Measurements from ENCODE around the gene NPHS1.

The NPHS1 gene

GRCh38 chr19:35832054-35832453 is 20.2 kb downstream of the NPHS1 start:
- Histone ChIP-seq H3K9me3 (ENCODE audit: control insufficient read depth in 2 of 2, low read length in 2 of 2) (peaks cover 0 to 4% of the 10 kb centered on the region in 2 donors), H3K9ac (ENCODE audit: low read length in 2 of 2) (no peak overlapping the region), H3K27me3 (ENCODE audit: control insufficient read depth in 1 of 2, insufficient read depth in 2 of 2, low read length in 2 of 2) (peaks cover 7 to 21% of the 10 kb centered on the region in 2 donors), H3K27ac (ENCODE audit: low read length) (no peak overlapping the region), H3K4me3 (ENCODE audit: low read length in 2 of 2) (no peak overlapping the region), H3K4me1 (ENCODE audit: control insufficient read depth, insufficient read depth, low read length) (no peaks in the 10 kb centered on the region), H3K36me3 (ENCODE audit: control insufficient read depth in 2 of 2, insufficient read depth in 2 of 2, low read length in 2 of 2) (no peaks in the 10 kb centered on the region)

- Histone ChIP-seq H3K27ac (ENCODE audit: low read length) (no peak overlapping the region), H3K4me3 (ENCODE audit: low read length in 2 of 2) (no peak overlapping the region), H3K9me3 (ENCODE audit: control insufficient read depth in 2 of 2, low read length in 2 of 2) (peaks cover 0 to 4% of the 10 kb centered on the region in 2 donors), H3K4me1 (ENCODE audit: control insufficient read depth, insufficient read depth, low read length) (no peaks in the 10 kb centered on the region), H3K27me3 (ENCODE audit: control insufficient read depth in 1 of 2, insufficient read depth in 2 of 2, low read length in 2 of 2) (peaks cover 9 to 21% of the 10 kb centered on the region in 2 donors), H3K36me3 (ENCODE audit: control insufficient read depth in 2 of 2, insufficient read depth in 2 of 2, low read length in 2 of 2) (no peaks in the 10 kb centered on the region), H3K9ac (ENCODE audit: low read length in 2 of 2) (no peak overlapping the region)
Observed at GRCh38 chr19:35830986-35831385, 21.3 kb downstream of the NPHS1 start.

GRCh38 chr19:35828692-35829301 is 23.5 kb downstream of the NPHS1 start:
- H3K4me1 ChIP-seq (ENCODE audit: control insufficient read depth, insufficient read depth, low read length) = no peaks in the 10 kb centered on the region
- H3K4me3 ChIP-seq (ENCODE audit: low read length in 2 of 2) = no peak overlapping the region
- H3K36me3 ChIP-seq (ENCODE audit: control insufficient read depth in 2 of 2, insufficient read depth in 2 of 2, low read length in 2 of 2) = no peaks in the 10 kb centered on the region
- H3K27me3 ChIP-seq (ENCODE audit: control insufficient read depth in 1 of 2, insufficient read depth in 2 of 2, low read length in 2 of 2) = peaks cover 9 to 14% of the 10 kb centered on the region in 2 donors
- peaks cover 0 to 4% of the 10 kb centered on the region in 2 donors for H3K9me3 ChIP-seq (ENCODE audit: control insufficient read depth in 2 of 2, low read length in 2 of 2)
- H3K9ac ChIP-seq (ENCODE audit: low read length in 2 of 2) = no peak overlapping the region
- H3K27ac ChIP-seq (ENCODE audit: low read length) = no peak overlapping the region

DNA sequence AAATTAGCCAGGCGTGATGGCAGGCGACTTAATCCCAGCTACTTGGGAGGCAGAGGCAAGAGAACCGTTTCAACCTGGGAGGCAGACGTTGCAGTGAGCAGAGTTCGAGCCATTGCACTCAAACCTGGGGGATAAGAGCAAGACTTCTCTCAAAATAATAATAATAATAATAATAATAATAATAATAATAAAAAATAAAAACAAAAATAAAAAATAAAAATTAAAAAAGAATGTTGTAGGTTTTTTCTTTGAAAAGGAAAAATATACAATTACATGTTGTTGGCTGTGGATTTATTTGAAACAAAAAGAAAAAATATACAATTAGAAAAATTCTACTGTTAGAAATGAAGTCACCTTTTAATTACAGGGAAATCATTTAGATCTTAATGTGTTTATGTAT is 28.2 kb downstream of the NPHS1 start:
- H3K9me3 ChIP-seq (ENCODE audit: control insufficient read depth in 2 of 2, low read length in 2 of 2) = no peaks in the 10 kb centered on the region
- H3K4me3 ChIP-seq (ENCODE audit: low read length in 2 of 2) = no peak overlapping the region
- H3K4me1 ChIP-seq (ENCODE audit: control insufficient read depth, insufficient read depth, low read length) = no peaks in the 10 kb centered on the region
- no peak overlapping the region for H3K9ac ChIP-seq (ENCODE audit: low read length in 2 of 2)
- peaks cover 0 to 9% of the 10 kb centered on the region in 2 donors for H3K27me3 ChIP-seq (ENCODE audit: control insufficient read depth in 1 of 2, insufficient read depth in 2 of 2, low read length in 2 of 2)
- no peaks in the 10 kb centered on the region for H3K36me3 ChIP-seq (ENCODE audit: control insufficient read depth in 2 of 2, insufficient read depth in 2 of 2, low read length in 2 of 2)
- H3K27ac ChIP-seq (ENCODE audit: low read length) = no peak overlapping the region

DNA sequence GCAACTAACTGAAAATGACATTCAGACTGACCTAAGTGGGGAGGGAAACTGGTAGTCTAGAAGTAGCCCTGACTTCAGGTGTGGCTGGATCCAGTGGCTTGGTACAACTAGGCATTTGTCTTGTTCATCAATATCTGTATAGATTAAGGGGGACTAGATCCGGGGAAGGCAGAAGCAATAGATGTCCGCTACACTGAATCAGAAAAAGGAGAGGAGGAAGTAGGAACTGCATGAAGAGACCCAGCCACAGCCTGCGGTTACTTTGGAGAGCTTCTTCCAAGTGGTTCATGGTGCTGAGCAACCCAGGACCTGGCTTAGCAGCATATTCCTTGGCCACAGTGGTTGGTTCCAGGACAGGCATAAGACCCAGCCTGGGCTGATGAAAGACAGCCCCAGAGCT is 29.7 kb downstream of the NPHS1 start:
- H3K4me3 ChIP-seq (ENCODE audit: low read length in 2 of 2) = no peak overlapping the region
- no peaks in the 10 kb centered on the region for H3K9me3 ChIP-seq (ENCODE audit: control insufficient read depth in 2 of 2, low read length in 2 of 2)
- no peak overlapping the region for H3K27ac ChIP-seq (ENCODE audit: low read length)
- H3K36me3 ChIP-seq (ENCODE audit: control insufficient read depth in 2 of 2, insufficient read depth in 2 of 2, low read length in 2 of 2) = no peaks in the 10 kb centered on the region
- no peaks in the 10 kb centered on the region for H3K4me1 ChIP-seq (ENCODE audit: control insufficient read depth, insufficient read depth, low read length)
- peaks cover 2 to 10% of the 10 kb centered on the region in 2 donors for H3K27me3 ChIP-seq (ENCODE audit: control insufficient read depth in 1 of 2, insufficient read depth in 2 of 2, low read length in 2 of 2)
- H3K9ac ChIP-seq (ENCODE audit: low read length in 2 of 2) = no peak overlapping the region

- no peak overlapping the region for H3K9ac ChIP-seq (ENCODE audit: low read length in 2 of 2)
- peaks cover 2 to 11% of the 10 kb centered on the region in 2 donors for H3K27me3 ChIP-seq (ENCODE audit: control insufficient read depth in 1 of 2, insufficient read depth in 2 of 2, low read length in 2 of 2)
- no peaks in the 10 kb centered on the region for H3K4me1 ChIP-seq (ENCODE audit: control insufficient read depth, insufficient read depth, low read length)
- no peaks in the 10 kb centered on the region for H3K36me3 ChIP-seq (ENCODE audit: control insufficient read depth in 2 of 2, insufficient read depth in 2 of 2, low read length in 2 of 2)
- H3K4me3 ChIP-seq (ENCODE audit: low read length in 2 of 2) = no peak overlapping the region
- H3K27ac ChIP-seq (ENCODE audit: low read length) = no peak overlapping the region
- no peaks in the 10 kb centered on the region for H3K9me3 ChIP-seq (ENCODE audit: control insufficient read depth in 2 of 2, low read length in 2 of 2)
Observed at GRCh38 chr19:35818445-35818844, 33.9 kb downstream of the NPHS1 start.

DNA sequence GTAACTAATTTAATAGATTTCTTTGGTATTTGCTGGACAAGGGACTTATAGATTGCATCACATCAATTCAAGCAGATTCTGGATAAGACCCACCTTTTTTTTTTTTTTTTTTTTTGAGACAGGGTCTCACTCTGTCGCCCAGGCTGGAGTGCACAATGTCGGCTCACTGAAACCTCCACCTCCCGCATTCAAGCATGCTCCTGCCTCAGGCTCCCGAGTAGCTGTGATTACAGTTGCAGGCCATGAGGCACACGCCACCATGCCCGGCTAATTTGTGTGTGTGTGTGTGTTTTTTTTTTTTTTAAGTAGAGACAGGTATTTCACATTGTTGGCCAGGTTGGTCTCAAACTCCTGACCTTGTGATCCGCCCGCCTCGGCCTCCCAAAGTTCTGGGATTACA is 35.5 kb downstream of the NPHS1 start:
- peaks cover 2 to 9% of the 10 kb centered on the region in 2 donors for H3K27me3 ChIP-seq (ENCODE audit: control insufficient read depth in 1 of 2, insufficient read depth in 2 of 2, low read length in 2 of 2)
- H3K9ac ChIP-seq (ENCODE audit: low read length in 2 of 2) = no peak overlapping the region
- no peak overlapping the region for H3K27ac ChIP-seq (ENCODE audit: low read length)
- H3K36me3 ChIP-seq (ENCODE audit: control insufficient read depth in 2 of 2, insufficient read depth in 2 of 2, low read length in 2 of 2) = no peaks in the 10 kb centered on the region
- no peaks in the 10 kb centered on the region for H3K4me1 ChIP-seq (ENCODE audit: control insufficient read depth, insufficient read depth, low read length)
- H3K4me3 ChIP-seq (ENCODE audit: low read length in 2 of 2) = no peak overlapping the region
- no peaks in the 10 kb centered on the region for H3K9me3 ChIP-seq (ENCODE audit: control insufficient read depth in 2 of 2, low read length in 2 of 2)

DNA sequence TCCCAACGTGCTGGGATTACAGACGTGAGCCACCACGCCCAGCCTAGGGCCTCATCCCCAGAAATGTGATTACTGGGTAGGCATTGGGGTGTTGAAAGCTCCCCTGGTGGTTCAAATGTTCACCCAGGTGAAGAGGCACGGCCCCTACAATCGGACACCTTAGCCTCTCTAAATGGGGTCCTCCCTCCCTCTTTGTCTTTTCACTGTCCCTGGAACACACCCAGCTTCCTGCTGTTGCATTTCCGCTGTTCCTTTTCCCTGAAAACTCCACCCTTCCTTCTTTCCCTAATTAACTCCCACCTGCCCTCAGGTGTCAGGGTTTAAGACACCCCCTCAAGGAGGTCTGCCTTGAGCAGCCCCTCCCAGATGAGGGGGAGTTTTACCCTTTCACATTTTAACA is 36.0 kb downstream of the NPHS1 start:
- no peaks in the 10 kb centered on the region for H3K9me3 ChIP-seq (ENCODE audit: control insufficient read depth in 2 of 2, low read length in 2 of 2)
- no peak overlapping the region for H3K4me3 ChIP-seq (ENCODE audit: low read length in 2 of 2)
- H3K4me1 ChIP-seq (ENCODE audit: control insufficient read depth, insufficient read depth, low read length) = no peaks in the 10 kb centered on the region
- no peak overlapping the region for H3K9ac ChIP-seq (ENCODE audit: low read length in 2 of 2)
- H3K36me3 ChIP-seq (ENCODE audit: control insufficient read depth in 2 of 2, insufficient read depth in 2 of 2, low read length in 2 of 2) = no peaks in the 10 kb centered on the region
- H3K27me3 ChIP-seq (ENCODE audit: control insufficient read depth in 1 of 2, insufficient read depth in 2 of 2, low read length in 2 of 2) = peaks cover 2 to 9% of the 10 kb centered on the region in 2 donors
- H3K27ac ChIP-seq (ENCODE audit: low read length) = no peak overlapping the region

DNA sequence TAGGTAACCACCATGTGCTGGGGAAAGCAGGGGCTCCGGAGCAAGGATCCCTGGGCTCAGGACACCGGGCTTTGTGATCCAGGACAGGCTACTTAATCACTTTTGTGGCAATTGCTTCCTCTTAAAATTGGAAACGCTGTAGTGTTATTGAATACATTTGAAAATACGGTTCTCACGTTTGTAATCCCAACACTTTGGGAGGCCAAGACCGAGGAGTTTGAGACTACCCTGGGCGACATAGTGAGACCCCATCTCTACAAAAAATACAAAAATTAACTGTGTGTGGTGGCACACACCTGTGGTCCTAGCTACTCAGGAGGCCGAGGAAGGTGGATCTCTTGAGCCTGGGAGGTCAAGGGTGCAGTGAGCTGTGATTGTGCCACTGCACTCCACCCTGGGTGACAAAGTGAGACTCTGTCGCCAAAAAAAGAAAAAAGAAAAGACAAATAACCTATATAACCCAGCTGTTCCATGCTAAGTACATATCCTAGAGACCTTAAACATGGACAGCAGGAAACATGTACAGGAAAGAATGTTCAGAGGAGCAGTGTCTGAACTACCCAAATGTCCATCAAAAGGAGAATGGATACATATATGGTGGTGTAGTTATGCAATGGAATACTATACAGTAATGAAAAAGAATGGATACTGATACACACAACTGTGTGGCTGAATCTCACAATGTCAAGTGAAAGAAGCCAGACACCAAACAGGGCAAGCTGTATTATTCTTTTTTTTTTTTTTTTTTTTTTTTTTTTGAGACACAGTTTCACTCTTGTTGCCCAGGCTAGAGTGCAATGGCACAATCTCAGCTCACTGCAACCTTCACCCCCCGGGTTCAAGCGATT is 39.0 kb downstream of the NPHS1 start:
- Histone ChIP-seq H3K9ac (ENCODE audit: low read length in 2 of 2) (no peak overlapping the region), H3K4me3 (ENCODE audit: low read length in 2 of 2) (no peak overlapping the region), H3K27ac (ENCODE audit: low read length) (no peak overlapping the region), H3K36me3 (ENCODE audit: control insufficient read depth in 2 of 2, insufficient read depth in 2 of 2, low read length in 2 of 2) (no peaks in the 10 kb centered on the region), H3K27me3 (ENCODE audit: control insufficient read depth in 1 of 2, insufficient read depth in 2 of 2, low read length in 2 of 2) (peaks cover under 1 to 9% of the 10 kb centered on the region in 2 donors), H3K4me1 (ENCODE audit: control insufficient read depth, insufficient read depth, low read length) (no peaks in the 10 kb centered on the region), H3K9me3 (ENCODE audit: control insufficient read depth in 2 of 2, low read length in 2 of 2) (no peaks in the 10 kb centered on the region)

- H3K27ac ChIP-seq (ENCODE audit: low read length) = no peak within 1 kb of the TSS
- H3K4me3 ChIP-seq (ENCODE audit: low read length in 2 of 2) = no peak within 1 kb of the TSS
- peaks cover 0 to 8% of the 10 kb centered on the region in 2 donors for H3K27me3 ChIP-seq (ENCODE audit: control insufficient read depth in 1 of 2, insufficient read depth in 2 of 2, low read length in 2 of 2)
- H3K4me1 ChIP-seq (ENCODE audit: control insufficient read depth, insufficient read depth, low read length) = no peaks in the 10 kb centered on the region
- no peak within 1 kb of the TSS for H3K9ac ChIP-seq (ENCODE audit: low read length in 2 of 2)
- no peaks in the 10 kb centered on the region for H3K36me3 ChIP-seq (ENCODE audit: control insufficient read depth in 2 of 2, insufficient read depth in 2 of 2, low read length in 2 of 2)
- no peaks in the 10 kb centered on the region for H3K9me3 ChIP-seq (ENCODE audit: control insufficient read depth in 2 of 2, low read length in 2 of 2)
Observed at GRCh38 chr19:35812220-35813042, 39.9 kb downstream of the NPHS1 start, which contains the start of gene PRODH2. Gene PRODH2 (minus strand): TSS chr19:35812845. CDS start chr19:35812805, 40 bp downstream.
